Measurements from ENCODE around the gene HEBP1.

The HEBP1 gene

DNA sequence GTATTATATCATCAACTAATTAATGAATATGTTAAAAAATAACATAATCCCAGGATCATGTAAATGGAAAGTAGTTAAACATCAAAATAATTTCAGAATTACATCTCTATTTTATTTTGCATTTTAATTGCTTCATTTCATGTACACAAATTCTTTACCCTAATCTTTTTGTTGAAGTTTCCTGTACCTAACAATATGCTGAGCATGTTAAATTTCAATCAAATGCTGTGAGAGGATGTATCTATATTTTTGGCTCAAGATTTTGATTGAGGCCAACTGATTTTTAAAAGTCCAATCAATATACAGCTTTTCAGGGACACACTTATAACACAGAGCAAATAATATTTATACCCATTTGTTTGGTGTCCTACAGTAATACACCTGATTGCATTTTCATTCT lies 54.5 kb downstream of the HEBP1 start:
- H4K20me1 ChIP-seq (ENCODE audit: insufficient read depth, low read length), result no peaks in the 10 kb centered on the region
- H3K36me3 ChIP-seq (replicated peaks; ENCODE audit: low read depth, low read length), result no peaks in the 10 kb centered on the region
- no peak for TF ChIP-seq EZH2phosphoT487 (IDR thresholded peaks at IDR 0.05; ENCODE audit: low read depth)
- TF ChIP-seq, protein P1, sequence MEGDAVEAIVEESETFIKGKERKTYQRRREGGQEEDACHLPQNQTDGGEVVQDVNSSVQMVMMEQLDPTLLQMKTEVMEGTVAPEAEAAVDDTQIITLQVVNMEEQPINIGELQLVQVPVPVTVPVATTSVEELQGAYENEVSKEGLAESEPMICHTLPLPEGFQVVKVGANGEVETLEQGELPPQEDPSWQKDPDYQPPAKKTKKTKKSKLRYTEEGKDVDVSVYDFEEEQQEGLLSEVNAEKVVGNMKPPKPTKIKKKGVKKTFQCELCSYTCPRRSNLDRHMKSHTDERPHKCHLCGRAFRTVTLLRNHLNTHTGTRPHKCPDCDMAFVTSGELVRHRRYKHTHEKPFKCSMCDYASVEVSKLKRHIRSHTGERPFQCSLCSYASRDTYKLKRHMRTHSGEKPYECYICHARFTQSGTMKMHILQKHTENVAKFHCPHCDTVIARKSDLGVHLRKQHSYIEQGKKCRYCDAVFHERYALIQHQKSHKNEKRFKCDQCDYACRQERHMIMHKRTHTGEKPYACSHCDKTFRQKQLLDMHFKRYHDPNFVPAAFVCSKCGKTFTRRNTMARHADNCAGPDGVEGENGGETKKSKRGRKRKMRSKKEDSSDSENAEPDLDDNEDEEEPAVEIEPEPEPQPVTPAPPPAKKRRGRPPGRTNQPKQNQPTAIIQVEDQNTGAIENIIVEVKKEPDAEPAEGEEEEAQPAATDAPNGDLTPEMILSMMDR (IDR thresholded peaks at IDR 0.05; ENCODE audit: low read depth, low read length), result no peak
- H3K79me2 ChIP-seq (ENCODE audit: low read length), result no peaks in the 10 kb centered on the region
- no peak overlapping the region for H3K27ac ChIP-seq (ENCODE audit: low read length)
- no peak overlapping the region for H3K9ac ChIP-seq (ENCODE audit: low read length)
- H3K9me3 ChIP-seq (ENCODE audit: insufficient read depth, low read length), result no peaks in the 10 kb centered on the region
- H3K4me3 ChIP-seq (ENCODE audit: low read length), result no peak overlapping the region
- no peaks in the 10 kb centered on the region for H3K4me1 ChIP-seq (ENCODE audit: low read length)
- peaks cover 35% of the 10 kb centered on the region for H3K27me3 ChIP-seq (ENCODE audit: low read depth, low read length)
- no peak overlapping the region for H3K4me2 ChIP-seq (ENCODE audit: low read length)
- no peak overlapping the region for H2AFZ ChIP-seq (ENCODE audit: low read depth, low read length)

- Histone ChIP-seq H3K9ac (ENCODE audit: low read length) (no peak overlapping the region), H3K27ac (ENCODE audit: low read length) (no peak overlapping the region), H2AFZ (ENCODE audit: low read depth, low read length) (no peak overlapping the region), H3K27me3 (ENCODE audit: low read depth, low read length) (peaks cover 46% of the 10 kb centered on the region), H3K4me2 (ENCODE audit: low read length) (no peak overlapping the region), H4K20me1 (ENCODE audit: insufficient read depth, low read length) (no peaks in the 10 kb centered on the region), H3K9me3 (ENCODE audit: insufficient read depth, low read length) (no peaks in the 10 kb centered on the region), H3K4me1 (ENCODE audit: low read length) (no peaks in the 10 kb centered on the region), H3K36me3 (replicated peaks; ENCODE audit: low read depth, low read length) (no peaks in the 10 kb centered on the region), H3K79me2 (ENCODE audit: low read length) (no peaks in the 10 kb centered on the region), H3K4me3 (ENCODE audit: low read length) (no peak overlapping the region)
- TF ChIP-seq EZH2phosphoT487 (IDR thresholded peaks at IDR 0.05; ENCODE audit: low read depth), result no peak
- TF ChIP-seq, protein P1 (IDR thresholded peaks at IDR 0.05; ENCODE audit: low read depth, low read length), result no peak
Observed at GRCh38 chr12:12943586-12944260, 56.3 kb downstream of the HEBP1 start.

- TF ChIP-seq EZH2phosphoT487 (IDR thresholded peaks at IDR 0.05; ENCODE audit: low read depth), result no peak
- TF ChIP-seq, protein P1 (IDR thresholded peaks at IDR 0.05; ENCODE audit: low read depth, low read length), result no peak
- Histone ChIP-seq H3K79me2 (ENCODE audit: low read length) (no peaks in the 10 kb centered on the region), H4K20me1 (ENCODE audit: insufficient read depth, low read length) (no peaks in the 10 kb centered on the region), H3K9ac (ENCODE audit: low read length) (no peak overlapping the region), H3K36me3 (replicated peaks; ENCODE audit: low read depth, low read length) (no peaks in the 10 kb centered on the region), H3K4me3 (ENCODE audit: low read length) (no peak overlapping the region), H2AFZ (ENCODE audit: low read depth, low read length) (no peak overlapping the region), H3K9me3 (ENCODE audit: insufficient read depth, low read length) (no peaks in the 10 kb centered on the region), H3K27me3 (ENCODE audit: low read depth, low read length) (peaks cover 35% of the 10 kb centered on the region), H3K4me1 (ENCODE audit: low read length) (no peaks in the 10 kb centered on the region), H3K4me2 (ENCODE audit: low read length) (no peak overlapping the region), H3K27ac (ENCODE audit: low read length) (no peak overlapping the region)
Observed at GRCh38 chr12:12941450-12942350, 58.4 kb downstream of the HEBP1 start.

- peaks cover 34% of the 10 kb centered on the region for H3K27me3 ChIP-seq (ENCODE audit: low read depth, low read length)
- H4K20me1 ChIP-seq (ENCODE audit: insufficient read depth, low read length), result no peaks in the 10 kb centered on the region
- no peaks in the 10 kb centered on the region for H3K79me2 ChIP-seq (ENCODE audit: low read length)
- no peak overlapping the region for H2AFZ ChIP-seq (ENCODE audit: low read depth, low read length)
- H3K4me3 ChIP-seq (ENCODE audit: low read length), result no peak overlapping the region
- no peak overlapping the region for H3K27ac ChIP-seq (ENCODE audit: low read length)
- no peaks in the 10 kb centered on the region for H3K9me3 ChIP-seq (ENCODE audit: insufficient read depth, low read length)
- no peak overlapping the region for H3K9ac ChIP-seq (ENCODE audit: low read length)
- TF ChIP-seq EZH2phosphoT487 (IDR thresholded peaks at IDR 0.05; ENCODE audit: low read depth), result no peak
- TF ChIP-seq, protein P1 (IDR thresholded peaks at IDR 0.05; ENCODE audit: low read depth, low read length), result no peak
- no peaks in the 10 kb centered on the region for H3K4me1 ChIP-seq (ENCODE audit: low read length)
- H3K4me2 ChIP-seq (ENCODE audit: low read length), result no peak overlapping the region
- H3K36me3 ChIP-seq (replicated peaks; ENCODE audit: low read depth, low read length), result no peaks in the 10 kb centered on the region
Observed at GRCh38 chr12:12939888-12940287, 60.2 kb downstream of the HEBP1 start.

All from OCI-LY3 (cell line).